AG20443 (cell line): ENCODE results near the gene KCNC3.

Experiments used
- DNase-seq: peaks from one replicate; pipeline ENCODE4 v3.0.0; 2012; ENCODE audit warnings: low spot score, mixed read lengths

KCNC3 gene

DNA sequence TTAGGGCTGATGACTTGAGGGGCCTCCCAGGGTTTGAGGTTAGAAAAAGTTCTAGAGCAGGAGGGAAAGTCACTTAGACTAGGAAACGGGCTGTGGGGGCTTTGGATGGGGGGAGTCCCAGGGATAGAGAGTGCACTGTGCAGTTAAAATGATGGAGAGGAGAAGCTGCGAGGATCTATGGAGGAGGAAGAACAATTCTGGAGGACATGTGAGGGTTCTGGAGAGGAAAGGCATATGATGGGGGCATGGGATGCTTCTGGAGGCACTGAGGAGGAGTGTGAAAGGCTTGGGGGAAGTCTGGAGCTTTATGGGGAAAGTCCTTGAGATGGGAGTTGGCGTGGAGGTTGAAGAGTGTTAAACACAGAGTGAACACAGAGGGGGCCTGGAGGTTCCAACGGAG is 2.2 kb downstream of the KCNC3 start:
- DNase-seq: no peak

DNA sequence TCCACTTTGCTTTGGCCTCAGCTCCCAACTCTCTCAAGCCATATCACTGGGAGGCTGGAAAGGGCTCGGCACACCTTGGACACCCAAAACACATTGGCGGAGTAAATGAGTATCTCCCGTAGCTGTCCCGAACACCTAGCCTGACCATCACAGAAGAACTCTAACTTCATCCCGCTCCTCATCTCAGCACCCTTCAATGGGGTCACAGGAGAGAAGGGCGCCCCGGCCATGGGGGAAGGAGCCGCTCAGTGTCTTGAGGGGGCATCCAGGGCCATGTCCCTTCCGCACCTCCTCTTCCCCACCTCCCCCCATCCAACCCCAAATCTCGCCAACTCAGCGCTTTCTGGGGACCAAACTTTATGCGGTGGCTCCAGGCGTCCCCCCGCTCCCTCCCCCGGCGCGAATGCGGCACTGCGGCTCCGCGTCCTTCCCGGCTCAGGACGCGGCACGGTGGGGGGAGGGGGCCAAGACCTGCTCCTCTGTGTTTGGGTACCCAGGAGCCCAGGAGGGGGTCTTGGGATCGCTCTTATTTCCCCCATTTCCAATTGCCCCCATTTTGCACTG is 3.0 kb downstream of the KCNC3 start:
- no peak for DNase-seq

DNA sequence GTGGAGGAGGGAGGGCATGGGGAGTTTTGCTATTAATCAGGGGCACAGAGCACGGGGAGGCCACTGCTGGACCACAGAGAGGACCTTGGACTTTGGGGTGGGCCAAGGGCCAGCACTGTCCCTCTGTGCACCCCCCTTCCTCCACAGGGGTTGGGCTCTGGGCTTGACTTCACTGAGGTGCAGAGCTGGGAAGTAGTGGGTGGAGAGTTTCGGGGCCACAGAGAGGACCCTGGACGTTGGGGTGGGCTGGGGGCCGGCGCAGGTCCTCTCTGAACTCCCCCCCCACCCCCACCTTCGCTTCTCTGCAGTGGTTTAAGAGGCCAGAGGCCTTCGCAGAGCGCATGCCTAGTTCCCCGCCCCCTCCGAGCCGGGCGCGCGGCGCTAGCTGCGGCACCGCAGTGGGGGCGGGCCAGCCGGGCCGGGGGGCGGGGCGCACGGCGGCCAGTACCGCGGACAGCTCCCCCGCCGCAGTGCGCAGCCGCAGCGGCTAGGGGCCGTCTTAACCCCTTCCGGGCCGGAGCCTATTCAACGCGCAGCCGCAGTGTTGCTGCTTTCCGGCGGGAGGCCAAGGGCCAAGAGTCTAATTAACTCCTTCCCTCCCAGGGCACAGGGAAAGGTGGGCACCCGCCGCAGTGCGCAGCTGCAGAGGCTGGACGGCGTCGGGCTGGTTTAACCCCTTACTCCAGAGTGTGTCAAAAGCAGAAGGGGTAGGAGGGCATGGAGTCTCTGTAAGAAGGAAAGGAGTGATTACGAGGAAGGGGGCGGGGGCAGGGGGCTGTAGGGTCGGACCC is 3.7 kb downstream of the KCNC3 start:
- peak; percentile 97 for DNase-seq

DNA sequence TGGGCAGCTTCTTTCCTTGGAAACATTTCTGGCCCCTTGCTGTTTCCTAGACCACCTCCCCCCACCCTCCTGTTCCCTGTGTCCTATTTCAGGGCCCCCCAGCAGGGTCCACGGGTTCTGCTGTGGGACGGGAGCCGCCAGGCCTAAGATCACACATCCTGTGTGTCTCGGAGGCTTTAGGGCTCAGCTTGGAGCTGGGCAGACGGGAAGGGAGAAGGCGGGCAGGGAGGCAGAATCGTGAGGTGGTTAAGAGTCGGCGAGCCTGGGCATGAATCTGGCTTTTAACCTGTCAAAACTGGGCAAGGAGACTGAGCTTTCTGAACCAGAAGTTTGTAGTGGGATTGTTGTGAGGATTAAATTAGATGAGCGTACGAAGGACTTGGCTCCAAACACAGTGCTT is 4.8 kb downstream of the KCNC3 start:
- no peak for DNase-seq

DNA sequence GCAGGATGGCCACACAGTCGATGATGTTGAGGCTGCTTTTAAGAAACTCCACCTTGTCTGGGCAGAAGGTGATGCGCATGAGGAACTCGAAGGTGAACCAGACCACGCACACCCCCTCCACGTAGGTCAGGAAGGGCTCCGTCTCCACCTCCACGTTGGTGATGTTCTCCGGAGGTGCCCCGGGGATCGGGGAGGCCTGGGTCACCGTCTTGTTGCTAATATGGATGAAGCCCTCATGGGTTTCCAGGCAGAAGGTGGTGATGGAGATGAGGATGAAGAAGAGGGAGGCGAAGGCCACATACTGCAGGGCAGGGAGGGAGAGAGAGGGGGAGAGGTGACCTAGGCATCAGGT is 5.4 kb downstream of the KCNC3 start:
- no peak for DNase-seq

DNA sequence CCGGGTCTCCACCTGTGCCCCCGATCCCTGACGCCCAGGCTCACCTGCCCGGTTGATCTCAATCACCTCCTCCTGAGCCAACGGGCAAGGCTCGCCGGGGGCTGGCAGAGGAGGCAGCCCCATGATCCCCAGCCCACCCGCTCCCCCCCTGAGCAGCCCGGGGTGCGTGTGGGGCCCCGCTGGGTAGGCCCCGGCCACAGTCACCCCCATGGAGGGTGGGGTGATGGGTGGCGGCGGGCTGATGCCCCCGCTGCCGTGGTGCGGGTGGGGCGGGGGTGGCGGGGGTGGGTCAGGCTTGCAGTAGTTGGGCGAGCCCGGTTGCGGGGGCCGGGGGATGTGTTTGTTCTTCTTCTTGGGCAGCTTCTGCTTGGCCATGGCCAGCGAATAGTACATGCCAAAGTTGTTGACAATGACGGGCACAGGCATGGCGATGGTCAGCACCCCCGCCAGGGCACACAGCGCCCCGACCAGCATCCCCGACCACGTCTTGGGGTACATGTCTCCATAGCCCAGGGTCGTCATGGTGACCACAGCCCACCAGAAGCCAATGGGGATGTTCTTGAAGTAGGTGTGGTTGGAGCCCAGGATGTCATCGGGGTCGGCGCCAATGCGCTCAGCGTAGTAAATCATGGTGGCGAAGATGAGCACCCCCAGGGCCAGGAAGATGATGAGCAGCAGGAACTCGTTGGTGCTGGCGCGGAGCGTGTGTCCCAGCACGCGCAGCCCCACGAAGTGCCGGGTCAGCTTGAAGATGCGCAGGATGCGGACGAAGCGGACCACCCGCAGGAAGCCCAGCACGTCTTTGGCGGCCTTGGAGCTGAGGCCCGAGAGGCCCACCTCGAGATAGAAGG is 6.0 kb downstream of the KCNC3 start:
- no peak for DNase-seq

DNA sequence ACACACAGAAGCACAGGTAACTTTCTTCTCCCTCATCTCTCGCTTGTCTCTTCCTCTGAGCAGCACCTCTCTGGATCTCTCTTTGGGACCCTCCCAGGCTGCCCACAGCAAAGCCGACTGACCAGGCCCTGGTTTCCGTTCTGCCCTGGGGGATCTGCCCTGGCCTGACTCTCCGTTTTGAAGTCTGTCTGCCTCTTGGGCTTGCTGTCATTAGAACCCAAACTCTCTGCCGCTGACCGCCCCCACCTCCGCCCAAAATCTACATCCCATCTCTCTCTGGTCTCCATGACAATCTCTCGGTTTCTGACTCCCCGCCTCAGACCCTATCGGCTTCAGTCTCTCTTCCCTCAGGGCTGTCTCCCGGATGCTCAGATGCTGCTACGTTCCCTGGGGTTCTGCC is 6.9 kb downstream of the KCNC3 start:
- DNase-seq: no peak

DNA sequence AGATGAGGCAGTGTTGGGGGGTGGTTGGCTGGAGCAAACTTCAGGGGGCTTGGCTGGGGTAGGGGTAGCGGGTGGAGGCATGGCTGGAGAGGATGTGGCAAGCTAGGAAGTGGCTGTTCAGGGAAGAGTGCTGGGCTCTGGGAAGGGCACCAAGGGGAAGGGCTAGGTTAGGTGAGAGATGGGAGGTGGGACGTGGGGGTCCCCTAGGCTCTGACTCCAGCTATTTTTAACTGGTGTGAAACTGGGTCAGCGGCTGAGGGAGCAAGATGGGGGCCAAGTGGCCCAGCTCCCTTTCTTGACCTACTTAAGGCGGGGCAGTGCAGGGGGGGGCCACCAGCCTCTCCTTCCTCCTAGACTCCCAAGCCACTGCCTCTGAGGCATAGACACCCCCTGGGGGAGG is 7.3 kb downstream of the KCNC3 start:
- DNase-seq: no peak

DNA sequence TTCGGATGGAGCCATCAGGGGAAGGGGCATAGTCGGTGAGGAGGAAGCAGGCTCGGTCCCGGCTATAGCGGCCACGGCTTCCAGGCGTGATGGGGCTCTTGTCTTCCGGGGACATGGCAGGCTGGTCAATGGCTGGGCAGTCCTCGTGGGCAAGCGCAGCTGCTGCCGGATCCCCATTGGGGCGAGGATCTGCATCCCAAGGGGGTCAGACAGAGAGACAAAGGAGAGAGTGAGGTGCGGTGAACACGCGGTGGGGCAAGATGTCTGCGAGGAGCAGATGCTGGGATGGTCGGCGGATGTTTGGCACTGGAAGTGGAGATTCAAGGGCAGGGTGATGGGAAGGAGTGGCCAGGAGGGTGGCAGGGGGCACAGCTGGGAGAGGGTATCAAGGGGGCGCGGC is 8.6 kb downstream of the KCNC3 start:
- no peak for DNase-seq

DNA sequence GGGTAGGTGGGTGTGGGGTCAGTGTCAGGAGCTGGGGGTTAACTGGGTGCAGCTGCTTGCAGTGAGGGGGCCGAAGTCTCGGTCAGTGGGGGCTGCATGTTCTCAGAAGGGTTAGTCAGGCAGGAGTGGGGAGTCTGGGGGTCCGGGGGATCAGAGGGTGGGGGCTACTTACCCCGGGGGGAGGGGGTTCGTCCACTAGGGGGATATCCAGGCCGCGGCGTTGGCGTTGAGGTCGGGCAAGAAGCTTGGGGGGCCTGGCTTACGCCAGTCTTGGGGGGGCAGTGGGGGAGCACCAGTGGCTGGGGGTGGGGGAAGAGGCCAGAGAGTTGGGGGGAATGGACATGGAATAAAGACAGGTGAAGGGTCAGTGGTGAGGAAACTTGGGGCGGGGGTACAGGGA is 9.1 kb downstream of the KCNC3 start:
- no peak for DNase-seq

DNA sequence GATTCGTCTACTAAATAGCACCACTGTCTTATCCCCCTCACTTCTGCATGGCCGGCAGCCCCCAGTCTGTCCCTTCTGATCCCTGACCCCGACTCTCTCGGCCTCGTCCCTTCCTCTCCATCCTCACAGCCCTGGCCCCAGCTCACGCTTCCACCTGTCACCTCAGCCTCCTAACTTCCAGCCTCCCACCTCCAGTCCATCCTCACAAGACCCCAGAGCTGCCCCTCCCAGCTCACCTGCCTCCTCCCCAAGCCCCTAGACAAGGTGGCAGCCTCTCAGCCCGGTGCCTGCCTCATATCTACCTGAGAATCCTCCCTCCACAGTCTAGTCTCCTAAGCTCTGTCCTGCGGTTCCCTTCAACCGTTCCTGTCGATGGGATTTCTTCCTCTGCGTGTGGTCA is 10.0 kb downstream of the KCNC3 start:
- DNase-seq: no peak

DNA sequence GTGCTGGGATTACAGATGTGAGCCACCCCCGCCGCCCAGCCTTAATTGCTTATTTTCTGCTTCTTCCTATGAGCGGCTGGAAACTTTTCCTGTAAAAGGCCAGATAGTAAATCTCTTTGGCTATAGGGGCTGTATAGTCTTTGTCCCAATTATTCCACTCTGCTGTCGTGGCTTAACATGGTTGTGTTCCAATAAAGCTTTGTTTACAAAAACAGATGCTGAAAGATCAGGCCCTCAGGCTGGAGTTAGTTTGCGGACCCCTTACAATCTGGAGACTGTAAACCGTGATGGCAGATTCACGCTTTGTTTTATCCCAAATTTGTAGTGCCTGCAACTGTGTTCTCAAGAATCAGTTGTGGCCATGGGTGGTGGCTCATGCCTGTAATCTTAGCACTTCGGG is 10.7 kb downstream of the KCNC3 start:
- no peak for DNase-seq

DNA sequence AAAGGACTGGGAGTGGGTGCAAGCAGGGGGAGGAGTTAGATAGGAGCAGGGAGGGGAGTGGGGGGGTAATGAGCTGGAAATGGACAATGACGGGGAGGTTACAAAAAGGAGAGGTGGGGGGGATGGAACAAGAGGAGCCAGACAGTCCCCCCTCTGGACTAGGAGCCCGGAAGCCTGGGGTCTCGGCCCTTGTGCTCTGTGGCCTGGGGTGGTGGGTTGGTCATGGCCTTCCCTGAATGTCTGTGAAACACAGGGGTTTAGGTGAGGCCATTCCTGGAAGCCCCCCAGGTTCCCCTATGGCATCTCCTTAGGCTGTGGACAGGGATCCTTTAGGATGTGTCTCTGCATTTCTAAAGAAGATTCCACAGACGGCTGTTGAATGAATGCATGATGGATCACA is 12.1 kb downstream of the KCNC3 start:
- DNase-seq: no peak

DNA sequence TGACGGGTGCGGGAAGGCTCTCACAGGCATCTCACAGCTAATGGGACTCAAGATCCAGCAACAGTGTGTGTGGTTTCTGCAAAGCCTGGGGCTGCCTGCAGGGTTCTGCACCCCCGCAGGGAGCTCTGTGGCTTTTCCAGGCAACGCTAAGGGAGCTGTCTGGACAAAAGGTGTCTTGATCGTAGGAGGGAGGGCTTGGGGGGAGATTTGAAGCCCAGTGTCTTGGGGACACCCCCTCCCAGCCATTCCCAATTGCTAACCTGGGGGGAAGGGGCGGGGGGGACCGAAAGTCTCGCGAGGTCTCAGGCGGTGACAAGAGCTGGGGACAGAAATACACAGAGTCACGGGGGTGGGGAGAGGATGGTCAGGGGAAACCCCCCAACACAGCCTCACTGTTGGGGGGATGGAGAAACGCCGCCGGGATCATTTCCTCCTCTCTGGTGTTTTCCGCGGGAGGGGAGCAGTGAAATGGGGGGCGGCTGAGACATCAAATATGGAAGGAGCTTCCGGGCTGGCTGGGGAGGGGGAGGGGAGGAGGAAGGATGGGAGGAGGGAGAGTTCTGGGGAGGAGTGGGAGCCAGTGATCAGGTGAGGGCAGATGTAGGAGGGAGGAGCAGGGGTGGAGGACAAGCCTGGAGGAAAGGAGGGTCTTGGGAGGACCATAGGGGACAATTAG is 13.3 kb downstream of the KCNC3 start:
- no peak for DNase-seq

DNA sequence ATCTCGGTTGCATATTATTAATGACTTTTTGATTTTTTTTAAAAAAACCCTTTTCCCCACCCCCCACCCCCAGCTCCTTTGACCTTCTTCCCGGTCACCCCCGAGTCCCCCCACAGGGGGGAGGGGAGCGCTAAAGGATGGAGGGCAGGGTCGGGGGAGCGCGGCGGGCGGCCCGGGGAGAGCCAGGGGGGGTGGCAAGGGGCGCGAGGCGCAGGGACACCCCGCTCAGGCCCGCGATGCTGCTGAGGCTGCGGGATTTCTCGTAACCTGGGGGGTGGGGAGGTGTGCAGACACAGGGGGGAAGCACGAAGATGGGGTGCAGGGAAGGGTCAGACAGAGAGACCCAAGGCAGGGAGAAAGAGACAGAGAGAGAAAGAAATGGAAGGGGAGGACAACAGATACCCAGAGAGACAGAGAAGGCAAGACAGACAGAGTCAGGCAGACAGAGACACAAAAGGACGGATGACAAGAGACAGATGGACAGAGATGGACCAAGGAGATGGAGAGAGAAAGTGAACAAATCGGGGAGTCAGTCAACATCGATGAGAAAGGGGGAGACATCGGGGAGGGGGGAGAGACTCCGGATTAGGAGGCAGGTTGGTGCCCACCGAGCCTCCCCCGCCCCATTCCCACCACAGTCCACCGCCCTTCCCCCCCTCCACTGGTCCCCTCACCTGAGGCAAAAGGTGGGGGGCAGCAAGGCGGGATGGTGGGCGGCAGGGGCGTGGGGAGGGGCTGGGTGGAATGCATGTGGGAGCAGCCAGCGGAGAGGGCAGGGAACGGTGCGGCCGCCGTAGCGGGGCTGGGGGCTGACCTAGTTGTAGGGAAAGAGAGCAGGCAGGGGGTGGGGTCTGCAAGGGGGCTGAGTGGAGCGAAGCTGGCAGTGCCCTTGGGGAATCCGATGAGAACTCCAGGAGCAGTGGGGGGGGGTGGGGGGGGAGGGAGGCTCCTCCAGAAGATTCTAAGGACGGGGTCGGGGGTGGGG is 14.2 kb downstream of the KCNC3 start:
- no peak for DNase-seq

DNA sequence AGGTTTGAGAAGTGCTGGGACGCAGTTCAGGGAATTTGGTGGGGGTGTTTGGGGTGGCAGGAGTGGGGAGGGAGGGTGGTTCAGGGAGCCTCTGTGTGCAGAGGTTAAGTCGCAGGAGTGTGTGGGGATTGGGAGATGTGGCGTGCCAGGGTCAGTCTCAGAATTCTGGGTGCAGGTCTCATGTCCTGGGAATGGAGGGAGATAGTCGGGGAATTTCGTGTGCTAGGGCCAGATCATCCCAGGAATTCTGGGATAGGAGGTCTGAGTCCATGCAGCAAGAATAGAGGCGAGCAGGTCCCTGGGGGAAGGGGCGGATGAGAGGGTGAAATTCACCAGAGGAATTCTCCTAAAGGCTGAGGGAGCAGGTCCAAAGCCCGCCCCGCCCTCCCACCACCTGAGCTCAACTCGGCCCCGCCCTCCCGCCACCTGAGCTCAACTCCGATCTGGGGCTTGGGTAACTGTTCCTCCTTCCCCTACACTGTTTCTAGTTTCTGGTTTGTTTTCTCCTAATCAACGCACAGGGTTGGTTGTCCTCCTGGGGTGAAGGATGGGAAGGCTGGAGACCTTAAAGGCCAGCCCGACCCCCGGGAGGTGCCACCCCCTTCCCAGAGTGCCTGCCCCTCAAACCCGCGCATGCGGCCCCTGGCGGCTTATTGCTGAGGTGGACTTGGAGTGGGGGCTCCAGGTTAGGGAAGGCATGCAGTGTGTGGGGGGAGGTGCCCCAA is 15.2 kb downstream of the KCNC3 start:
- DNase-seq: no peak

DNA sequence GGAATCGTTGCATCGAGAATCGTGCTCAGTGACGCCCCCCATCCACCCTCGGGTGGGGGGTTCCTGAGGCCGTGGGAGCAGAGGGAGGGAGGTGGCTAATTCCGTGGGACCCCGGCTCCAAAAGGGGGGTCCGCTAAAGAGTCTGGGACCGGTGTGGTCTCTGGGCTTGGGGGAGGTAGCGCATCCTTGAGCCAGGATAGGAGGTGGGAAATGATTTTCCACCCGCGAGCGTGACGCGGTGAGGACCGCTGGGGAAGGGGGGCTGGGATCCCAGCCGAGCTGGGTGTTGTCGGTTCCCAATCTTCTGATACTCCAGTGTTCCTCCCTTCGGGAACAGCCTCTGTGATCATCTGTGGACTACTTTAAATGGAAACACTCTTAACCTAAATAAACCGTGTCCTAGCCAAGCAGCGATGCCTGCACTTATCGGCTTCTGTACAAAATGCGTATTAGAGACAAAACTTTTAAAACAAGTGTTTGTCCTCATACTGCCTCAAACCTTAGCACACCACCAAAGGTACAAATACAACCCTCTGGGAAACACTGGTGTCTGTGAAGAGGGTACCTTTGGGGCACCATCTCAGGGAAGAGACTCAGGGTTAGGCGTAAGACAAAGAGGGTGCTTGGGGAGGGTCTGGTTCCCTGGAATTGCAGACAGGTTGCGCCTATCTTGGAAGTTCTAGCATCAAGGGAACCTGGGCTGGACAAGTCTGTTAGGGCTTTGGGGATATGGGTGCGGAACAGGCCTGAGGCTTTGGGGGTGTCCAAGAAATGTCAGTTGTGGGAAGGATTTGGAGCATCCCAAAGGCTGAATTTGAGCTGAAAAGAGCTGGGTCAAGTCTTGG is 16.0 kb downstream of the KCNC3 start:
- DNase-seq: no peak

DNA sequence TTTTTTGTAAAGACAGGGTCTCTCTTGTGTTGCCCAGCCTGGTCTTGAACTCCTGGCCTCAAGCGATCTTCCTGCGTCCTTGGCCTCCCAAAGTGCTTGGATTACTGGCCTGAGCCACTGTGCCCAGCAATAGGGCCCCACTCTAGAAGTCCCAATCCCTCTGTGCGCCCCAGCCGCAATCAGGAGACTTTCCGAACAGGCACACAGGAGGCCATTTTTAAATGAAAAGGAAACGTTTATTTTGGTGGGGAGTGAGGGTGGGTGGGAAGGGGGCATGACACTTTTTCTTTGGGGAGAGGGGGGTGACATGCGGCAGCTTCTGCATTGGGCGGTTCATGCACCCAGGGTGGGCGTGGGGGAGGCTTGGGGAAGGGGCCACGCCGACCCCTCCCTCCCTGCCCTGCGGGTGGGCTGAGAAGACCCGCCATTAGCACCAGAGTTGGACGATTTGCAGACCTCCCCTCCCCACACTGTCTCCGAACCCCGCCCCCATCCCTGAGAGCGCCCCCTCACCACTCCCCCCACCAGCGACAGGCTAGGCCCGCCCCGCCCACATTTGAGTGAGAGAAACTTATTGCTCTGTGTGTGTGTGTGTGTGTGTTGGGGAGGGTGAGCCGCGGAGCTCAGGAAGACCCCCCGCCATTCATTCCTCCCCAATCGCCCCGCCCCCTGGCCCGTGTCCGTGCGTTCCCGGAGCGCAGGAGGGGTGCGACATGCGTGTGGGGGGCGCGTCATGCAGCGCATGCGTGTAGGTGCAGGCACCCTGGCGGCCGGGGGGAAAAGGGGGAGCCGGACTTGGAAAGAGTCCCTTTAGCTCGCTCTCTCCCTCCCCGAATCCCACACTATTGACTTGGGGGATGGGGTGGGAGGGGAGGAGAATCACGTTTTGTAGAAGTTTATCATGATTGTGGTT is 17.2 kb downstream of the KCNC3 start:
- peak; percentile 45 for DNase-seq
